Stimulated activated CD4-positive, alpha-beta T cell treated with anti-CD3 and anti-CD28 coated beads, Interleukin-2, amount 100 ng/mL, for 48 hours (primary cell): ENCODE measurements around the gene SPINT2.
"Not testable (repeated sequence)": the region's sequence is repeated elsewhere in the genome, so short reads cannot be mapped to it uniquely, and the experiment has no call there.

Source experiments
- DNase-seq, 2 donors: peaks; one replicate each; pipeline ENCODE4 v3.0.0-alpha.2; 2020

SPINT2 gene

DNA sequence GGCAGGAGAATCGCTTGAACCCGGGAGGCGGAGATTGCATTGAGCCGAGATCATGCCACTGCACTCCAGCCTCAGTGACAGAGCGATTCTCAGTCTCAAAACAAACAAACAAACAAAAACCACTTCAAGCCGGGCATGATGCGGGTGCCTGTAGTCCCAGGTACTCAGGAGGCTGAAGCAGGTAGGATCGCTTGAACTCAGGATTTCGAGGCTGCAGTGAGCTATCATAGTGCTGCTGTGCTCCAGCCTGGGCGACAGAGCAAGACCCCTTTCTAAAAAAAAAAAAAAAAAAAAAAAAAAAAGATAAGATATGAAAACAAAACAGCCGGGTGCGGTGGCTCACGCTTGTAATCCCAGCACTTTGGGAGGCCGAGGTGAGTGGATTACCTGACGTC is 21.1 kb upstream of the SPINT2 start:
- no peak for DNase-seq

- DNase-seq, result no peak
Observed at GRCh38 chr19:38245826-38246498, 18.4 kb upstream of the SPINT2 start.

DNA sequence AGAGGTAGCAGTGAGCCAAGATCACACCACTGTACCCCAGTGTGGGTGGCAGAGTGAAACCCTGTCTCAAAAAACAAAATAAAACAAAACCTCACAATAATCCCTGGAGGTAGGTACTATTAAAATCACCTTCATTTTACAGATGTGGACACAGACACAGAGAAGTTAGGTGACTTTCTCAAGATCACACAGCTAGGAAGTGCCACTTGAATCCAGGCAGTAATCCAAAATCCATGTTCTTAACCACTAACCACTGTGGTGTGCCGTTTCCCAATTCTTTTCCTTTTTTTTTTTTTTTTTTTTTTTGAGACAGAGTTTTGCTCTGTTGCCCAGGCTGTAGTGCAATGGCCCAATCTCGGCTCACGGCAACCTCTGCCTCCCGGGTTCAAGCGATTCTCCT is 17.2 kb upstream of the SPINT2 start:
- no peak for DNase-seq

DNA sequence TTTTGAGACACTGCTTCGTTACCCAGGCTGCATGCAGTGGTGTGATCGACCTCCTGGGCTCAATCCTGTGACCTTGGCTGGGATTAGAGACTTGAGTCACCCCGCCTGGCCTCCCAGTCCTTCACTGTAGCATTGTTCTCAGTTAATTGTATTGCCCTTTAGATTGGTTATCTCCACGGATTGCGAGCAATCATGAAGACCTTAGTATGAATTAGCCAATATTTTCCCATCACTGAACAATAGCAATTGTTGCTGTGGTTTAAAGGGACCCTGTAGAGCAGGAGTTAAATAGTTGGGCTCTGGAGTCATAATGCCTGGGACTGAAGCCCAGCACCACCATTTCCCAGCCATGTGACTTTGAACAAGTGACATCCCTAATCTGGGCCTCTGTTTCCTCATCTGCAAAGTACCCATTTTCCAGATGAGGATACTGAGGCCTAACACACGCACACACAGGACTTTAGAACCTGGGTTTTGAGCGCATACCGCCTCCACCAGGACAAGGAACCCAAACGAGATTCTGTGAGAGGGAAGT is 16.6 kb upstream of the SPINT2 start:
- no peak for DNase-seq

DNA sequence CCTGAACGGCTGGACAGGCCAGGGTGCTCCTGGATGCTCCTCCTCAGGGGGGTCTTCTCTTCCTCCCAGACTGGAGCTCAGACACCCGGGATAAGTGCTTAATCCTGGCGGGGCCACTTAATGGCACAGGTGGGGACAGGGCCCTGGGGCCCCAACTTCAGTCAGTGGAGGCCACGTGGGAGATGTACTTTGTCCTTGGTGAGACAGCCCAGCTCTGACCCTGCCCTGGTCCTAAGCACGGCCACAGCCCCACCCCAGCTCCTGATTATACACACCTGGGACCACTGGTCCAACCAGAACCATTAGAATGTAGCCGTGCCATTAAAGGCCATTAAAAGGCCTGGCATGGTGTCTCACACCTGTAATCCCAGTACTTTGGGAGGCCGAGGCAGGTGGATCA is 16.0 kb upstream of the SPINT2 start:
- no peak for DNase-seq

DNA sequence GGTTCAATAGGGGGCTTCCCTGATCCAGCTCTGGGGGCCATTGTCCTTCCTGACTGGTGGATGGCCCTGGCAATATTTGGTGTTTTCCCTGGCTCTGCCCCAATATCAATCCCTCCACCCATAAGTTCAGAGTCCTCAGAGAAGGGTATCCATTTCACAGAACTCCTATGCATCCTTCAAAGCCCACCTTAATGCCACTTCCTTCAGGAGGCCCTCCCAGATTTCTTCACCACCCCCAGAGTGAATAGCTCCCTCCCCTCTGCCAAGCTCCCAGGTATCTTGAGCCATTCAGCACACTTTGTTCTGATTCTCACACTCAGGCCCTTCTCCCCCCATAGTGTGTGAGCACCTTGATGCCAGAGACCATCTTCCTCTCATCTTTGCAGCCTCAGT is 13.9 kb upstream of the SPINT2 start:
- DNase-seq, result no peak

DNA sequence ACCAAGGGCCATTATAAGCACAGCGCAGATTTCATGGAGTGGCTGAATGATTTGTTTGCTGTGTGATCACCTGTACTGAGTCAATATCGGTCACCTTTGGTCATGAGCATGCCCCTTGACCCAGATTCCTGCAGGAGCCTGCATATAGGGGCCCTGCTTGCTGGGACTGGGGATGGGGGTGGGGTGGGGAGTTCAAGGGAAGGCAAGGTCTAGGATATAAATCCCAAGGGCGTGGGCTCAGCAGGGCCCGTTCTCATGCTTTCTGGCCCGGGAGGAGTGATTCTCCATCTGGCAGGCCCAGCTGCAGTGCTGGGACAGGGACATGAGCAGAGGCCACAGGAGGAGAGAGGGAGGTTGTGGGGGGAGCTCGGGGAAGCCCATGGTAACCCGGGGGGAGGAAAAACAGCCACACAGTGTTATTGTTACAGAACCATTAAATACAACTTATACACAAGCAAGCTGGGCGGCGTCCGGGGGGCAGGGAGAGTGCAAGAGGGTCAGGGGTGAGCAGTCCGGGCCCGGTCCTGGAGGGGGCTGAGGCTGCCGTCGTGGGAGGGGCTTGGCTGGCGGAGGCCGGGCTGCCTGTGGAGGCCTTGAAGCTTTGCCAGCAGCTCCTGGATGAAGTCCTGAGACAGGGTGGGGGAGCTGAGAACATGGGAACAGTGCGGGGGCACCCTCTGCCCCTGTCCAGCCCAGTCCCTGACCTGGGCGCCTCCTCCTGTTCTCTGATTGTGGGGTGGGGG is 13.4 kb upstream of the SPINT2 start:
- no peak for DNase-seq

- DNase-seq, result no peak
Observed at GRCh38 chr19:38251564-38252051, 12.8 kb upstream of the SPINT2 start.

DNA sequence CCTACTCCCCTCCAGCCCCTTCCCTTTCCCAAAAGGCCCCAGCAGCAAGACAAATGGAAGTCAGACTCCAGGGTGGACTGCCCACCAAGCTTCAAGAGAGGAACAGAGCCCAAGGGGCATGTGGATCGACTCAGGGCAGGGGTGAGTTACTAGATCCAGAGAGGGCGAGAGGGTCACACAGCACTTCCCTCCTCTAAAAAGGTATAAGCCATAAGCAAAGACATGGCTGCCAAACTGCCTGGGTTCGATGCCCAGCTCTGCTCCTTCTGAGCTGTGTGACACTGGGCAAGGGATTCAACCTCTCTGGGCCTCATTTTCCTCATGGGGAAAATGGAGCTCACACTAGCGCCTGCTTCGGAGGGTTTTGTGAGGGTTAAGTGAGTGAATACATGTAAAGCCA is 12.0 kb upstream of the SPINT2 start:
- no peak for DNase-seq

DNA sequence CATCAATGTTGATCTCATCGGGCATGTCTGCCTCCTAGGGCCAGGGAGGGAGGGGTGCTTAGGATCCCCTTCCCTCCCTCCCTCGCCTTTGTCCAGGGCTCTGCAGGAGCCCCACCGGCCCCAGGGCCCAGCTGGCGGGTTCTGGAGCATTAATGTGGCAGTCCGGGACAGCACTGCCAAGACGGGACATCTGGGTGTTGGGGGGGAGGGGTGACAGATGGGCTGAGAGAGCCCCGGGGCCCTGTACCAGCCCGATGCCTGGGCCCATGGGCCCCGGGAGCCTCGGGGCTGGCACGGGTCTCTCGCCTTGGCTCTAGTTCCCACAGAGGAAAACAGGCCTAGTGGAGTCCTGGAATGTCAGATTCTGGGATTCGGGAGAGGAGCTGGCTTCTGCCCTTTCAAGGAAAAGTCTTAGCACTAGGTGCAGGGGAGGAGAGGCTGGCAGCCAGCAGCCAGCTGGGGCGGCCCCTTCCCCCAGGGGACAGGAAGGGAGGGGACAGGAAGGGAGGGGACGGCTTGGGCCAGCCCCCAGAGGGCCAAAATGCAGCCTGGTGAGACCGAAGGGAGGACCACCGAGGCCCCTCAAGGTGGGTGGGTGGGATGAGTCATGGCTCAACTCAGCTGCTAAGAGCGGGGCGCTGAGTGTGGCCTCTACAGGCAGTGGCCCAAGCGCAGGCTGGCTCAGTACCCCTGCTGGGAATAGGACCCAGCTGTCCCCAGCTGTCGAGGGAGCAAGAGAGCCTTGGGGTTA is 11.3 kb upstream of the SPINT2 start:
- DNase-seq, result no peak

- DNase-seq, result no peak
Observed at GRCh38 chr19:38253788-38254187, 10.6 kb upstream of the SPINT2 start.

- no peak for DNase-seq
Observed at GRCh38 chr19:38255383-38256014, 8.9 kb upstream of the SPINT2 start.

- DNase-seq, result not testable (repeated sequence)
Observed at GRCh38 chr19:38261942-38262341, 2.4 kb upstream of the SPINT2 start.

GRCh38 chr19:38262585-38263268 is 1.6 kb upstream of the SPINT2 start:
- DNase-seq, result no peak

DNA sequence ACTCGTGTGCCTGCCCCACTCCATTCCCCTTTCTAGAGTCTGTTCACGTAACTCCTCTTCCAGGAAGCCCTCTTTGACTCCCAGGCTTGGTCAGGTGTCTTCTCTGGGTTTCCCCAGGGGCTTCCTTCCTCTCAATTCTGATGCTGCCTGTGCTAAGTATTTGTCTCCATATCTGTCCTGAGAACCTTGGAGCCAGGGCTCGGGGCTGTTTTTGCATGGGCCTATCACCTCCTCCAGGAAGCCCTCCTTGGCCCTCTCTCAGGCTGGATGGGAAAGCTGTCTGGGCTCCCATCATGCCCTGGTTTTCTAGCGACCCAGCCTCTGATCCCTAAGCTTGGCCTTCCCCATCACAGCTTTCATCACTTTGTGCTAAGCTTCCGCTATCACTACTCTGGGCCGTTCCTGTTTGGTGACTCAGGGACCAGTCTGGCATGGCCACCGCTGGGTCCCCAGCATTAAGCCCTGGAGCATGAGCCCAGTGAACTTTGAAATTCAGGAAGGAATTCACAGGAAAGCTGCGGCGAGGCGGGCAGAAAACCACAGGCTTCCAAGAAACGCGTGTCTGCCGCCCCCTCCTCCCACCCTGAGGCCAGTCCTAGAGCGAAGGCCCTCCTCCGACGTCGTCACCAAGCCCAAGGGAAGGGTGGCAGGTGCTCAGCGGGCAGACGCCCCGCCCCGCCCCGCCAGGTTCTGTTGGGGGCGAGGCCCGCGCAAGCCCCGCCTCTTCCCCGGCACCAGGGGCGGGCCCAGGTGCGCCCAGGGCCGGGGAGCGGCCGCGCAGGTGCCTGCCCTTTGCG is 486 bp upstream of the SPINT2 start:
- peak; percentile 56 to 74 for DNase-seq

GRCh38 chr19:38265213-38265861 is 964 bp downstream of the SPINT2 start:
- DNase-seq, result no peak

GRCh38 chr19:38265921-38266429 is 1.6 kb downstream of the SPINT2 start:
- no peak for DNase-seq

DNA sequence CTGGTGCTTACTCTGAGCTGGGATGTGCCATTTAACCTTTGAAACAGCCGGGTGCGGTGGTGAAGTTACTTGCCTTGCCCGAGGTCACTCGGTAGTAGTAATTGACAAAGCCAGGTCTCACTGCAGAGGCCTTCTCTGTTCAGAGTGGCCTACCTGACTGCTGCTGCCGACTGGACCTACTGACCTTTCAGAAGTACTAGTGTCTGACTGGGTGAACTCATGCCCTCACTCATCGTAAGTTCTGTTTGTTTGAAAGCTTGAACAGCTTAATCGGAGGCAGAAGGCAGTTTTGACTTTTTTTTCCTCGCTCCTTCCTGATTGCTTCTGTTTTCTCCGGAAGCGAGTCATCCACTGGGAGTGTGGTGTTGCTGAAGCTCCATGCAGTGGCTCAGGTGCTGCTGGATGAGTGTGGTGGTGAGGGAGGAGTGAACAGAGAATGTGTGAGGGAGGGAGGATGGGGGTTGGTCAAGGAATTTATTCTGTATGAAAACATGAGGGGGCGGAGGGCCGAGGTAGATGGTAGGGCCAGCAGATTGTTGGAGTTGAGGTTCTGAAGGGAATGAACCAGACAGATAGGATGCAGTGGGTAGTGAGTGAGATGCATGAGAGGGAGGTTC is 2.7 kb downstream of the SPINT2 start:
- no peak for DNase-seq

DNA sequence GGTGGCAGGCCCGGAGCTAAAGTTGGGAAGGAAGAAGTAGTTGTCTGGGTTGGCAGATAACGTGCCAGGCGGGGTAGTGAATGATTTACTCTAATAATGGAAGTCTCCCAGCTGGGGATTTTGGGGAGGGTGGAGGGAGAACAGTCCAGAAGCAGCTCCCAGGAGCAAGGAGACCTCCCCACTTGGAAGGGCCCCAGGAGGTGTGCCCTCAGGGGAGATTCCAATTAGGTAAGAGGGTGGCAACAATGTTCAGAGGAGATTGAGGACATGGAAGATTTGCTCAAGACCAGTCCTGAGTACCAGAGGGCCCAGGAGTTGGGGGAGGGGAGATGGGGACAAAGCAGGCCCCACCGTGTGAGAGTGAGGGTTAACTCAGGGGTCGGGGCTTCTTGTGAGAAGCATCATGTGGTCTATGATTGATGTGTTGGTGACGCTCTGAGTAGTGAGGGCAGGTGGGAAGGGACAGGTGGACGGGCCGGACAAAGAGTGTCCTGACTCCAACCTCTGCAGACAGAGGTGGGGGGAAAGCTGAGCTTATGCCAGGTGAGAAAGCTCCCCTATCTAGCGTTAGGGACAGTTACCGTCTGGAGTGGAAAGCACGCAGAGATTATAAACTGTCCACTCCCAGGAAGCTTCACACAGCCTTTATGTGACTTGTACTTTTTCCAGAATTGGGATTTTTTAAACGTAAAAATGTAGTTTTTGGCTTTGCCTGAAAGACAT is 3.5 kb downstream of the SPINT2 start:
- DNase-seq, result no peak

GRCh38 chr19:38268539-38268938 is 4.2 kb downstream of the SPINT2 start:
- no peak for DNase-seq
